ENCODE results near the gene BORCS5.
"Not testable (repeated sequence)": the region's sequence is repeated elsewhere in the genome, so short reads cannot be mapped to it uniquely, and the experiment has no call there.

The BORCS5 gene

GRCh38 chr12:12408265-12408690 is 51.4 kb downstream of the BORCS5 start:
- no peaks in the 10 kb centered on the region for H3K27me3 ChIP-seq (ENCODE audit: insufficient read depth, low read length)
- no peaks in the 10 kb centered on the region for H3K4me1 ChIP-seq (ENCODE audit: insufficient read depth, low read length, severe bottlenecking)
- no peaks in the 10 kb centered on the region for H3K79me2 ChIP-seq (ENCODE audit: insufficient read depth, low read length)
- H3K36me3 ChIP-seq (ENCODE audit: insufficient read depth, low read length), result no peaks in the 10 kb centered on the region
- no peaks in the 10 kb centered on the region for H4K20me1 ChIP-seq (ENCODE audit: insufficient read depth, low read length)
- H3F3A ChIP-seq (ENCODE audit: insufficient read depth, low read length), result no peaks in the 10 kb centered on the region
- no peak overlapping the region for H3K27ac ChIP-seq (ENCODE audit: low read depth, low read length, poor library complexity, severe bottlenecking)
- H3K9ac ChIP-seq (ENCODE audit: low read length), result no peak overlapping the region
- H3K9me3 ChIP-seq (ENCODE audit: low read length), result no peaks in the 10 kb centered on the region
- H3K9me2 ChIP-seq (ENCODE audit: low read depth, low read length), result no peaks in the 10 kb centered on the region
- TF ChIP-seq EZH2 (IDR thresholded peaks at IDR 0.05; ENCODE audit: borderline replicate concordance, low read length), result no peak
- TF ChIP-seq, protein P1, sequence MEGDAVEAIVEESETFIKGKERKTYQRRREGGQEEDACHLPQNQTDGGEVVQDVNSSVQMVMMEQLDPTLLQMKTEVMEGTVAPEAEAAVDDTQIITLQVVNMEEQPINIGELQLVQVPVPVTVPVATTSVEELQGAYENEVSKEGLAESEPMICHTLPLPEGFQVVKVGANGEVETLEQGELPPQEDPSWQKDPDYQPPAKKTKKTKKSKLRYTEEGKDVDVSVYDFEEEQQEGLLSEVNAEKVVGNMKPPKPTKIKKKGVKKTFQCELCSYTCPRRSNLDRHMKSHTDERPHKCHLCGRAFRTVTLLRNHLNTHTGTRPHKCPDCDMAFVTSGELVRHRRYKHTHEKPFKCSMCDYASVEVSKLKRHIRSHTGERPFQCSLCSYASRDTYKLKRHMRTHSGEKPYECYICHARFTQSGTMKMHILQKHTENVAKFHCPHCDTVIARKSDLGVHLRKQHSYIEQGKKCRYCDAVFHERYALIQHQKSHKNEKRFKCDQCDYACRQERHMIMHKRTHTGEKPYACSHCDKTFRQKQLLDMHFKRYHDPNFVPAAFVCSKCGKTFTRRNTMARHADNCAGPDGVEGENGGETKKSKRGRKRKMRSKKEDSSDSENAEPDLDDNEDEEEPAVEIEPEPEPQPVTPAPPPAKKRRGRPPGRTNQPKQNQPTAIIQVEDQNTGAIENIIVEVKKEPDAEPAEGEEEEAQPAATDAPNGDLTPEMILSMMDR (IDR thresholded peaks at IDR 0.05; ENCODE audit: low read length), result no peak
- H3K4me2 ChIP-seq (ENCODE audit: low read length), result no peak overlapping the region
- no peak overlapping the region for H2AFZ ChIP-seq (ENCODE audit: low read length)
- no peak overlapping the region for H3K4me3 ChIP-seq (ENCODE audit: low read depth, low read length, poor library complexity, severe bottlenecking)

- not testable (repeated sequence) for H3K79me2 ChIP-seq (ENCODE audit: insufficient read depth, low read length); H3K36me3 ChIP-seq (ENCODE audit: insufficient read depth, low read length); H3K9me3 ChIP-seq (ENCODE audit: low read length); H4K20me1 ChIP-seq (ENCODE audit: insufficient read depth, low read length); H3K9ac ChIP-seq (ENCODE audit: low read length); H2AFZ ChIP-seq (ENCODE audit: low read length); H3K4me1 ChIP-seq (ENCODE audit: insufficient read depth, low read length, severe bottlenecking); H3F3A ChIP-seq (ENCODE audit: insufficient read depth, low read length); H3K4me2 ChIP-seq (ENCODE audit: low read length); H3K9me2 ChIP-seq (ENCODE audit: low read depth, low read length); H3K4me3 ChIP-seq (ENCODE audit: low read depth, low read length, poor library complexity, severe bottlenecking); H3K27me3 ChIP-seq (ENCODE audit: insufficient read depth, low read length); H3K27ac ChIP-seq (ENCODE audit: low read depth, low read length, poor library complexity, severe bottlenecking)
Observed at GRCh38 chr12:12409337-12409736, 52.5 kb downstream of the BORCS5 start.

DNA sequence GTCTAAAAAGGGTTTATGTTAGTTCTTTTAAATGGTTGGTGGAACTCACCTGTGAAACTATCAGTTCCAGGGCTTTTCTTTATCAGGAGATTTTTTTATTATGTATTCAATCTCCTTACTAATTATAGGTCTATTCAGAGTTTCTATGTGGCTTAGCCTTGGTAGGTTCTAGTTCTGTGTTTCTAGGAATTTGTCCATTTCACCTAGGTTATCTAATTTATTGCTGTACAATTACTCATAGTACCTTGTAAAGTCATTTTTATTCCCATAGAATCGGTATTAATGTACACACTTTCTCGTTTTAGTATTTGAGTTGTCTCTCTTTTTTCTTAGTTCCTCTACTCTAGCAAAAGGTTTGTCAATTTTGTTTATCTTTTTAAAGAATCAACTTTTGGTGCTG is 59.0 kb downstream of the BORCS5 start:
- Histone ChIP-seq H3K9me3 (ENCODE audit: low read length) (no peaks in the 10 kb centered on the region), H3K27me3 (ENCODE audit: insufficient read depth, low read length) (no peaks in the 10 kb centered on the region), H3K36me3 (ENCODE audit: insufficient read depth, low read length) (no peaks in the 10 kb centered on the region), H3K79me2 (ENCODE audit: insufficient read depth, low read length) (no peaks in the 10 kb centered on the region), H3K4me2 (ENCODE audit: low read length) (no peak overlapping the region), H4K20me1 (ENCODE audit: insufficient read depth, low read length) (no peaks in the 10 kb centered on the region), H3K9me2 (ENCODE audit: low read depth, low read length) (no peaks in the 10 kb centered on the region), H3K27ac (ENCODE audit: low read depth, low read length, poor library complexity, severe bottlenecking) (no peak overlapping the region), H3K9ac (ENCODE audit: low read length) (no peak overlapping the region), H3K4me3 (ENCODE audit: low read depth, low read length, poor library complexity, severe bottlenecking) (no peak overlapping the region), H3F3A (ENCODE audit: insufficient read depth, low read length) (no peaks in the 10 kb centered on the region), H3K4me1 (ENCODE audit: insufficient read depth, low read length, severe bottlenecking) (no peaks in the 10 kb centered on the region), H2AFZ (ENCODE audit: low read length) (no peak overlapping the region)
- TF ChIP-seq, protein P1 (IDR thresholded peaks at IDR 0.05; ENCODE audit: low read length), result no peak
- no peak for TF ChIP-seq EZH2 (IDR thresholded peaks at IDR 0.05; ENCODE audit: borderline replicate concordance, low read length)

GRCh38 chr12:12419165-12419564 is 62.3 kb downstream of the BORCS5 start:
- H3K9me2 ChIP-seq (ENCODE audit: low read depth, low read length); H2AFZ ChIP-seq (ENCODE audit: low read length); H3K36me3 ChIP-seq (ENCODE audit: insufficient read depth, low read length); H3K4me3 ChIP-seq (ENCODE audit: low read depth, low read length, poor library complexity, severe bottlenecking); H3K9ac ChIP-seq (ENCODE audit: low read length); H3K4me1 ChIP-seq (ENCODE audit: insufficient read depth, low read length, severe bottlenecking); H3F3A ChIP-seq (ENCODE audit: insufficient read depth, low read length); H3K9me3 ChIP-seq (ENCODE audit: low read length); H3K4me2 ChIP-seq (ENCODE audit: low read length); H3K27ac ChIP-seq (ENCODE audit: low read depth, low read length, poor library complexity, severe bottlenecking); H4K20me1 ChIP-seq (ENCODE audit: insufficient read depth, low read length); H3K79me2 ChIP-seq (ENCODE audit: insufficient read depth, low read length); H3K27me3 ChIP-seq (ENCODE audit: insufficient read depth, low read length): not testable (repeated sequence)

Data from OCI-LY1 (cell line).